ENCODE results near the gene BABAM2. TPM values are rescaled to one million over a fixed set of nuclear protein-coding genes. Genes with fewer than 3 reads are reported as not detected.

The BABAM2 gene
- total and polyA plus RNA-seq, 4 donors, result 9.9 to 17.0 (median 13.9) TPM

DNA sequence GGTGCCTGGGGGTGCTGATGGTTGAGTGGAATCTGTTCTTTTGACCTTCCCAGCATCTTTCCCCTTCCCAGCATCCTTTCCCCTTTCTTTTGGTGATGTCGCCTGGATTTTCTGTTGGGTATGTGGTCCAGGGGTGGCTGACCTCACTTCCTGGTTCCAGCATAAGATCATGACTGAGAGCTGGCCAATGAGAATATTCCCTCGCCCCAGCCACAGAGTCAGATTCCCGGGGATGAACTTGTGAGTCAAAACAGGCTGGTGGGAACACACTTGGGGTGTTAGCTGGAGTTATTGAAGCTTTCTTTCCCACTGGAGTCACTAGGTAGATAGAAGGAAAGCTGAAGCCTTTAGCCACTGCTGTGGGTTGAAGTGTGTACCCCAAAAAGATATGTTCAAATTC, 474.1 kb downstream of the BABAM2 start:
- Histone ChIP-seq H3K9ac (ENCODE audit: low read depth in 1 of 2, low read length in 2 of 2) (no peak overlapping the region), H3K4me1 (ENCODE audit: control insufficient read depth in 4 of 4, insufficient read depth in 4 of 4, low read length in 3 of 4) (peaks cover 0 to 17% (median 3%) of the 10 kb centered on the region in 4 donors), H3K4me3 (ENCODE audit: low read depth in 1 of 3, low read length in 3 of 3) (no peak overlapping the region), H3K27me3 (ENCODE audit: control insufficient read depth in 4 of 4, insufficient read depth in 4 of 4, low read length in 3 of 4) (no peaks in the 10 kb centered on the region), H3K27ac (ENCODE audit: low read depth in 1 of 2, low read length in 2 of 2) (no peak overlapping the region), H3K9me3 (ENCODE audit: control insufficient read depth in 4 of 4, low read length in 3 of 4) (no peaks in the 10 kb centered on the region), H3K36me3 (ENCODE audit: control insufficient read depth in 4 of 4, insufficient read depth in 3 of 4, low read depth in 1 of 4, low read length in 3 of 4) (no peaks in the 10 kb centered on the region)
- no peak for TF ChIP-seq JUND (IDR thresholded peaks at IDR 0.05)
- TF ChIP-seq YY1 (IDR thresholded peaks at IDR 0.05), result no peak
- TF ChIP-seq, protein P1, sequence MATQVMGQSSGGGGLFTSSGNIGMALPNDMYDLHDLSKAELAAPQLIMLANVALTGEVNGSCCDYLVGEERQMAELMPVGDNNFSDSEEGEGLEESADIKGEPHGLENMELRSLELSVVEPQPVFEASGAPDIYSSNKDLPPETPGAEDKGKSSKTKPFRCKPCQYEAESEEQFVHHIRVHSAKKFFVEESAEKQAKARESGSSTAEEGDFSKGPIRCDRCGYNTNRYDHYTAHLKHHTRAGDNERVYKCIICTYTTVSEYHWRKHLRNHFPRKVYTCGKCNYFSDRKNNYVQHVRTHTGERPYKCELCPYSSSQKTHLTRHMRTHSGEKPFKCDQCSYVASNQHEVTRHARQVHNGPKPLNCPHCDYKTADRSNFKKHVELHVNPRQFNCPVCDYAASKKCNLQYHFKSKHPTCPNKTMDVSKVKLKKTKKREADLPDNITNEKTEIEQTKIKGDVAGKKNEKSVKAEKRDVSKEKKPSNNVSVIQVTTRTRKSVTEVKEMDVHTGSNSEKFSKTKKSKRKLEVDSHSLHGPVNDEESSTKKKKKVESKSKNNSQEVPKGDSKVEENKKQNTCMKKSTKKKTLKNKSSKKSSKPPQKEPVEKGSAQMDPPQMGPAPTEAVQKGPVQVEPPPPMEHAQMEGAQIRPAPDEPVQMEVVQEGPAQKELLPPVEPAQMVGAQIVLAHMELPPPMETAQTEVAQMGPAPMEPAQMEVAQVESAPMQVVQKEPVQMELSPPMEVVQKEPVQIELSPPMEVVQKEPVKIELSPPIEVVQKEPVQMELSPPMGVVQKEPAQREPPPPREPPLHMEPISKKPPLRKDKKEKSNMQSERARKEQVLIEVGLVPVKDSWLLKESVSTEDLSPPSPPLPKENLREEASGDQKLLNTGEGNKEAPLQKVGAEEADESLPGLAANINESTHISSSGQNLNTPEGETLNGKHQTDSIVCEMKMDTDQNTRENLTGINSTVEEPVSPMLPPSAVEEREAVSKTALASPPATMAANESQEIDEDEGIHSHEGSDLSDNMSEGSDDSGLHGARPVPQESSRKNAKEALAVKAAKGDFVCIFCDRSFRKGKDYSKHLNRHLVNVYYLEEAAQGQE (IDR thresholded peaks at IDR 0.05), result no peak
- TF ChIP-seq, protein P2, sequence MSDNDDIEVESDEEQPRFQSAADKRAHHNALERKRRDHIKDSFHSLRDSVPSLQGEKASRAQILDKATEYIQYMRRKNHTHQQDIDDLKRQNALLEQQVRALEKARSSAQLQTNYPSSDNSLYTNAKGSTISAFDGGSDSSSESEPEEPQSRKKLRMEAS (IDR thresholded peaks at IDR 0.05), result no peak
- TF ChIP-seq SP1 (IDR thresholded peaks at IDR 0.05), result no peak
- TF ChIP-seq, protein P3, sequence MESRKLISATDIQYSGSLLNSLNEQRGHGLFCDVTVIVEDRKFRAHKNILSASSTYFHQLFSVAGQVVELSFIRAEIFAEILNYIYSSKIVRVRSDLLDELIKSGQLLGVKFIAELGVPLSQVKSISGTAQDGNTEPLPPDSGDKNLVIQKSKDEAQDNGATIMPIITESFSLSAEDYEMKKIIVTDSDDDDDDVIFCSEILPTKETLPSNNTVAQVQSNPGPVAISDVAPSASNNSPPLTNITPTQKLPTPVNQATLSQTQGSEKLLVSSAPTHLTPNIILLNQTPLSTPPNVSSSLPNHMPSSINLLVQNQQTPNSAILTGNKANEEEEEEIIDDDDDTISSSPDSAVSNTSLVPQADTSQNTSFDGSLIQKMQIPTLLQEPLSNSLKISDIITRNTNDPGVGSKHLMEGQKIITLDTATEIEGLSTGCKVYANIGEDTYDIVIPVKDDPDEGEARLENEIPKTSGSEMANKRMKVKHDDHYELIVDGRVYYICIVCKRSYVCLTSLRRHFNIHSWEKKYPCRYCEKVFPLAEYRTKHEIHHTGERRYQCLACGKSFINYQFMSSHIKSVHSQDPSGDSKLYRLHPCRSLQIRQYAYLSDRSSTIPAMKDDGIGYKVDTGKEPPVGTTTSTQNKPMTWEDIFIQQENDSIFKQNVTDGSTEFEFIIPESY (IDR thresholded peaks at IDR 0.05), result no peak
- no peak for TF ChIP-seq FOXA1 (IDR thresholded peaks at IDR 0.05)
- no peak for TF ChIP-seq EGR1 (IDR thresholded peaks at IDR 0.05; ENCODE audit: low read depth in 2 of 2)
- TF ChIP-seq GABPA (IDR thresholded peaks at IDR 0.05 in 1 of 2, conservative IDR thresholded peaks at IDR 0.05 in 1 of 2), result no peak
- TF ChIP-seq TAF1 (conservative IDR thresholded peaks at IDR 0.05), result no peak
- no peak for TF ChIP-seq RAD21 (IDR thresholded peaks at IDR 0.05)
- no peak for TF ChIP-seq FOXA2 (IDR thresholded peaks at IDR 0.05)
- no peak for TF ChIP-seq HNF4G (IDR thresholded peaks at IDR 0.05)
- TF ChIP-seq RXRA (IDR thresholded peaks at IDR 0.05), result no peak
- TF ChIP-seq NR2F2 (IDR thresholded peaks at IDR 0.05), result no peak
- no peak for TF ChIP-seq HNF4A (conservative IDR thresholded peaks at IDR 0.05)
- TF ChIP-seq, protein P4, sequence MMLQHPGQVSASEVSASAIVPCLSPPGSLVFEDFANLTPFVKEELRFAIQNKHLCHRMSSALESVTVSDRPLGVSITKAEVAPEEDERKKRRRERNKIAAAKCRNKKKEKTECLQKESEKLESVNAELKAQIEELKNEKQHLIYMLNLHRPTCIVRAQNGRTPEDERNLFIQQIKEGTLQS (IDR thresholded peaks at IDR 0.05), result no peak
- TF ChIP-seq, protein P5, sequence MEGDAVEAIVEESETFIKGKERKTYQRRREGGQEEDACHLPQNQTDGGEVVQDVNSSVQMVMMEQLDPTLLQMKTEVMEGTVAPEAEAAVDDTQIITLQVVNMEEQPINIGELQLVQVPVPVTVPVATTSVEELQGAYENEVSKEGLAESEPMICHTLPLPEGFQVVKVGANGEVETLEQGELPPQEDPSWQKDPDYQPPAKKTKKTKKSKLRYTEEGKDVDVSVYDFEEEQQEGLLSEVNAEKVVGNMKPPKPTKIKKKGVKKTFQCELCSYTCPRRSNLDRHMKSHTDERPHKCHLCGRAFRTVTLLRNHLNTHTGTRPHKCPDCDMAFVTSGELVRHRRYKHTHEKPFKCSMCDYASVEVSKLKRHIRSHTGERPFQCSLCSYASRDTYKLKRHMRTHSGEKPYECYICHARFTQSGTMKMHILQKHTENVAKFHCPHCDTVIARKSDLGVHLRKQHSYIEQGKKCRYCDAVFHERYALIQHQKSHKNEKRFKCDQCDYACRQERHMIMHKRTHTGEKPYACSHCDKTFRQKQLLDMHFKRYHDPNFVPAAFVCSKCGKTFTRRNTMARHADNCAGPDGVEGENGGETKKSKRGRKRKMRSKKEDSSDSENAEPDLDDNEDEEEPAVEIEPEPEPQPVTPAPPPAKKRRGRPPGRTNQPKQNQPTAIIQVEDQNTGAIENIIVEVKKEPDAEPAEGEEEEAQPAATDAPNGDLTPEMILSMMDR (IDR thresholded peaks at IDR 0.05; ENCODE audit: low read depth, low read length, missing input control), result no peak
- WGBS, result 95% methylated on average over 3 of the region's 3 CpGs
- no peak for DNase-seq (ENCODE audit: low spot score)

All from liver (tissue), 9 donors.